ENCODE data around the gene SLC7A6. TPM values are rescaled to one million over a fixed set of nuclear protein-coding genes. Genes with fewer than 3 reads are reported as not detected.

The SLC7A6 gene
- 12.6 and 17.3 TPM in 2 replicates for total RNA-seq

DNA sequence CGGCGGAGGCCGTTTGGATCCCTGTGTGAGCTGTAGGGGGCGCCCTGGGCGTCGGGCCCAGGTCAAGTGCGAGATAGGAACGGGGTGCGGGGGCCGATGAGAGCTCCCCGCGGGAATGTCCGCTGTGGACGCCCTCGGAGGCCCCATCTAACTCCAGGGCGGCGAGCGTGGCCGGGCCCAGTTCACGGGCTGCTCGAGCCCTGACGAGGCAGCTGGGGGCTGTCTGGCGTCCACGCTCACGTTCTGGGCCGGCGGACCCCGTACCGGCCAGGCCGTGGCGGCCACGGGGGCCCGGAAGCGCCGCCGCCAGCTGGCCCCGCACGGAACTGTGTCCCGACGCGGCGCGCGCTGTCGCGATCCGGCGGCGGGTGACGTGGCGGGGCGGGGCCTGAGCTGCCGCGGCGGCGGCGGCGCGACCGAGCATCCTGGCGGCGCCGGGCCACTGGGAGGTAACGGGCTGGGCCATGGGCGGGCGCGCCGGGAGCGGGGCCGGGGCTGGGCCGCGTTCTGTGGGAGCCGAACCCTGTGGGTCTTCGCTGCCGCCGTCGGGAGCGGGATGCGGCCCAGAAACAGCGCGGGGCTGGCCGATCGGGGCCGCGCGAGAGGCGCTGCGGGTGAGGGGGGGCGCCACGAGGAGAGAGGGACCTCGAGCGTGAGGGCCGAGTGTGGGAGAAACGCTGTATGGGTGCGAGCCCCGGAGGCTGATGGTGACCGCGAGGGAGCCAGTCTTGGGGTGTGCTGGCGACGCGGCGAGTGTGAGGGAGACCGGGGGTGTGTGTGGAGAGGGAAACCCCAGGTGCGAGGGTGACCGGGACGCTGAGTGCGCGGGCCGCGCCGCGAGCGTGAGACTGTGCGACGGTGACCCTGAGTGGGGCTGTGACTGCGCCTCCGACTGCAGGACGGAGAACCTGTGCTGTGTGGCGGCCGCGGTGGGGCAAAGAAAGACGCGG is at the start of gene SLC7A6:
Gene SLC7A6, plus strand, starts transcription at position 399 of the 950 bp plus-strand sequence. CDS start 10,201 bp downstream, outside the sequence.

DNA sequence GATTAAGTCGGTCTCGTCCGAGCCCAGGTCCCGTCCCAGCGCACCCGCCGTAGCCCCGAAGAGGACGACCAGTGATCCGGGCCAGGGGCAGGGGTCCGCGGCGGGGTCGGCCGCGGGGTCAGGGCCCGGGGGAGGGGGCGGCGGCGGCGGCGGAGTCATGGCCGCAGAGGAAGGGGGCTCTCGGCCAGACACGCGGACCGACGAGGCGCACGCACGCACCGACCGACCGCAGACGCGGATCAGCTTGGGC is 28.5 kb upstream of the SLC7A6 start, which contains the start of gene ESRP2:
Gene ESRP2, minus strand, starts transcription at position 241 of the 250 bp plus-strand sequence. Its CDS starts 82 bp downstream, at position 159.

GRCh38 chr16:68244903-68245853 is 19.1 kb upstream of the SLC7A6 start, which contains the start of gene PLA2G15:
Gene PLA2G15, plus strand, starts transcription at chr16:68245373. Its CDS starts 54 bp downstream, at chr16:68245427.

DNA sequence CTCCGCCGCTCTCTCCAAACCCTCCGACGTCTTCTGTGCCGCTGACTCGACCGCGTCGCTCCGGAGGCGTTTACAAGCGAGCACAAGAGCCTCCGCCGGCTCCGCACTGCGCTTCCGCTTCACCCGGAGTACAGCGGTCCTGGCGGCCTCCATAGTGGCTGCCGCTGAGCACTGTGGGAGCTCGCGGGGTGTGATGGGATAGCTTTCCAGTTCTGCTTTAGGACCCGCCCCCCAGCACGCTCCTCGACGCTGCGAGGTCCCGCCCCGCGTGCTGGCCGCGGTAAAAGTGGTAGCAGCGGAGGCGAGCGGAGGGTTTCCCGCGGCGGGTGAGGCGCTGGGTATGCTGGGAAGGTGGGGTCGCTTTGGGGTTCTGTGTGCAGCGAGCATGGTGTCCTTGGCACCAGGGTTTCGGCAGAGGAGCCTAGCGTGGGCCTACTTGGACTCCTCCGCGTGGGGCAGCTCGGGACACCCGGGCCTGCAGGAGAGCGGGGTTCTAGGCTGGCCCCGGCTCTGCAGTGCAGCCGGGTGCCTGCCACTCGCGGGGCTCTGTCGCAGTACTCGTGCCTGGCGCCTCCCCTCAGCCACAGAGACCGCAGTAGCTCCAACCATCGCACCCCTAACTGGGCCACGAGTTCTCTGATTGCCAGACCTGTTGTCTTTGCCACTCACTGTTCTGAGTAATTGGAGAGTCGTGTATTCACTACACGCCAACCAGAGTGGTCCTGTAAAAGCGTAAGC is 46.6 kb downstream of the SLC7A6 start, which contains the start of the genes PRMT7 and SLC7A6OS:
Gene PRMT7, plus strand, starts transcription at position 246 of the 738 bp plus-strand sequence. CDS start 4,961 bp downstream, outside the sequence.
Gene SLC7A6OS, minus strand, starts transcription at position 173 of the 738 bp plus-strand sequence. Its CDS starts 20 bp downstream, at position 153.

Other genes with a start within 250 kb of the SLC7A6 start
- gene DPEP2NB, start 248.6 kb upstream of the SLC7A6 start, total RNA-seq: not detected in 2 replicates
- gene DDX28, start 241.3 kb upstream of the SLC7A6 start, total RNA-seq: 14.1 and 20.3 TPM in 2 replicates
- 17.7 and 29.8 TPM in 2 replicates for gene DUS2, start 241.2 kb upstream of the SLC7A6 start, total RNA-seq
- 7.3 and 8.4 TPM in 2 replicates for gene NFATC3, start 179.2 kb upstream of the SLC7A6 start, total RNA-seq
- 0.12 and 0.22 TPM in 2 replicates for gene ESRP2, start 28.4 kb upstream of the SLC7A6 start, total RNA-seq
- gene PLA2G15, start 19.2 kb upstream of the SLC7A6 start, total RNA-seq: 32.1 and 38.0 TPM in 2 replicates
- gene SLC7A6OS, start 46.4 kb downstream of the SLC7A6 start, total RNA-seq: 14.9 and 17.5 TPM in 2 replicates
- gene PRMT7, start 46.5 kb downstream of the SLC7A6 start, total RNA-seq: 52.0 and 70.6 TPM in 2 replicates
- under 0.01 and 0.12 TPM in 2 replicates for gene SMPD3, start 184.0 kb downstream of the SLC7A6 start, total RNA-seq

All from uterine smooth muscle cell (primary cell).